GM06990 (cell line): ENCODE data around the gene LRRC8A.

Experiments
- DNase-seq: peaks from one replicate; pipeline ENCODE4 v3.0.0-alpha.2; 2011; ENCODE audit not compliant: insufficient read length; ENCODE audit errors: extremely low read depth
- H3K27me3 ChIP-seq: replicated peaks from 2 replicates; pipeline ENCODE4 v1.6.0; 2011; ENCODE audit warnings: low read length; ENCODE audit not compliant: control insufficient read depth, insufficient read depth
- H3K36me3 ChIP-seq: 2 replicates; pipeline ENCODE4 v1.5.1; 2011; ENCODE audit warnings: low read length; ENCODE audit not compliant: control insufficient read depth, insufficient read depth
- H3K4me3 ChIP-seq: replicated peaks from 2 replicates; pipeline ENCODE4 v1.5.1; 2011; ENCODE audit warnings: low read depth, mild to moderate bottlenecking, control low read depth, low read length
- TF ChIP-seq, protein P1 (sequence below): IDR thresholded peaks from 2 replicates; pipeline ENCODE4 v1.5.1; 2011; ENCODE audit warnings: low read length, control low read depth, mild to moderate bottlenecking, inconsistent platforms; ENCODE audit not compliant: insufficient read depth, poor library complexity, severe bottlenecking

LRRC8A gene

GRCh38 chr9:128908372-128908771 lies 26.4 kb downstream of the LRRC8A start:
- Histone ChIP-seq H3K36me3 (peaks cover 21% of the 10 kb centered on the region), H3K27me3 (no peaks in the 10 kb centered on the region), H3K4me3 (no peak overlapping the region)
- DNase-seq: no peak
- TF ChIP-seq, protein P1, sequence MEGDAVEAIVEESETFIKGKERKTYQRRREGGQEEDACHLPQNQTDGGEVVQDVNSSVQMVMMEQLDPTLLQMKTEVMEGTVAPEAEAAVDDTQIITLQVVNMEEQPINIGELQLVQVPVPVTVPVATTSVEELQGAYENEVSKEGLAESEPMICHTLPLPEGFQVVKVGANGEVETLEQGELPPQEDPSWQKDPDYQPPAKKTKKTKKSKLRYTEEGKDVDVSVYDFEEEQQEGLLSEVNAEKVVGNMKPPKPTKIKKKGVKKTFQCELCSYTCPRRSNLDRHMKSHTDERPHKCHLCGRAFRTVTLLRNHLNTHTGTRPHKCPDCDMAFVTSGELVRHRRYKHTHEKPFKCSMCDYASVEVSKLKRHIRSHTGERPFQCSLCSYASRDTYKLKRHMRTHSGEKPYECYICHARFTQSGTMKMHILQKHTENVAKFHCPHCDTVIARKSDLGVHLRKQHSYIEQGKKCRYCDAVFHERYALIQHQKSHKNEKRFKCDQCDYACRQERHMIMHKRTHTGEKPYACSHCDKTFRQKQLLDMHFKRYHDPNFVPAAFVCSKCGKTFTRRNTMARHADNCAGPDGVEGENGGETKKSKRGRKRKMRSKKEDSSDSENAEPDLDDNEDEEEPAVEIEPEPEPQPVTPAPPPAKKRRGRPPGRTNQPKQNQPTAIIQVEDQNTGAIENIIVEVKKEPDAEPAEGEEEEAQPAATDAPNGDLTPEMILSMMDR: no peak

DNA sequence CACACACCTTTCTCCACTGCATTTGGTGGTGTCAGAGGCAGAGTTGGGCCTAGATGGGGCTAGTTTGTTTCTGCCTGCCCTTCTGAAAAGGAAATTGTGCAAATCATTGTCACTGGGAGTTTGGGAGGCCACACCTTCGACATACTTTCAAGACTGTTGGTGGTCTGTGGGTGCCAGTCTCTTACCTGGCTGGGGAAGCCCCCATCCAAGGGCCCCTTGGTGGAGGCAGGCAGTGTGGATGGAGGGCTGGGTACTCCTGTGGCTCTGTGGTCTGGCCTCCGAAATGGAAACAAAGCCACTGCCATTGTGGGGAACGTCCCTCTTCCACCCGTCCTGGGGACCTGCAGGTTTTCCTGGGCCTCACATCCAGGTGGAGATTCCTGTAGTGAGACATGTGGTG lies 27.9 kb downstream of the LRRC8A start:
- no peak for DNase-seq

GRCh38 chr9:128910906-128911305 lies 29.0 kb downstream of the LRRC8A start:
- Histone ChIP-seq H3K36me3 (peaks cover 24% of the 10 kb centered on the region), H3K4me3 (no peak overlapping the region), H3K27me3 (no peaks in the 10 kb centered on the region)
- TF ChIP-seq, protein P1: no peak
- DNase-seq: no peak

More for the DNA sequence above, 27.9 kb downstream of the LRRC8A start:
- H3K36me3 ChIP-seq: peaks cover 24% of the 10 kb centered on the region
- no peaks in the 10 kb centered on the region for H3K27me3 ChIP-seq
- TF ChIP-seq, protein P1: no peak
- no peak overlapping the region for H3K4me3 ChIP-seq

- DNase-seq: no peak
- no peak overlapping the region for H3K4me3 ChIP-seq
- H3K36me3 ChIP-seq: peaks cover 27% of the 10 kb centered on the region
- no peaks in the 10 kb centered on the region for H3K27me3 ChIP-seq
- TF ChIP-seq, protein P1: no peak
These were observed 29.6 kb downstream of the LRRC8A start for GRCh38 chr9:128911529-128912035.

DNA sequence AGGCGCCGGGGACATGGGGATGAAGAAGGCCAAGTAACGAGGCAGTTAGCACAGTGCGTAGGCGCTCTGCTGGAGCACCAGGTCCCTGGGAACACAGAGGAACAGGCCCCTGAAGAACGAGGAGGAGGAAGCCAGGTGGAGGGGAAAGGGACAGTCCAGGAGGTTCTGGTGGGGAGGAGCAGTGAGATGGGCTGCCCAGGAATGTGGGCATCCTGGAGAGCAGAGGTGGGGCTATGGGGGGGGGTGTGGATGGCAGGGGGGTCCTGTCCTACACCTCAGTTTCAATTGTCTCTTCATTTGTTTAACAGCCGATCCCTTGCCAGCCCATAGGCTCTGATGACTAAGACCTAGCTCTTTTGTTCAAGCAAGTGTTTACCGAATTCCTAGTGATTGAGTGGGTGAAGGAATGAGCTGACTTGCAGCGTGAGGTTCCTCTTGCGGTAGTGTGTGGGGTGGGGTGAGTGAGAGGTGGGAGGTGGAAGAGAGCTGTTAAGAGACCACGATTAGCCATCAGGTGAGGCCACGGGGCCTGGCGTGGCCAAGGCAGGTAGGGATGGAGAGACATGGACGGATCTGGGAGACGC lies 30.4 kb downstream of the LRRC8A start:
- H3K4me3 ChIP-seq: no peak overlapping the region
- DNase-seq: no peak
- peaks cover 26% of the 10 kb centered on the region for H3K36me3 ChIP-seq
- TF ChIP-seq, protein P1: no peak
- H3K27me3 ChIP-seq: no peaks in the 10 kb centered on the region
